H9 (cell line): ENCODE results near the gene GIT1. TPM values are rescaled to one million over a fixed set of nuclear protein-coding genes. Genes with fewer than 3 reads are reported as not detected.

Experiments
- DNase-seq: peaks from one replicate; pipeline ENCODE4 v3.0.0-alpha.2; 2017
- H2AFZ ChIP-seq: one replicate; pipeline ENCODE4 v1.6.1; 2013; ENCODE audit warnings: mild to moderate bottlenecking, low read length, control low read depth, moderate library complexity
- H2AK5ac ChIP-seq: 2 replicates; pipeline ENCODE4 v1.6.1; 2013; ENCODE audit warnings: low read length, control low read depth, mixed read lengths; ENCODE audit not compliant: insufficient read length
- H2BK120ac ChIP-seq: one replicate; pipeline ENCODE4 v1.6.1; 2013; ENCODE audit warnings: low read depth, mild to moderate bottlenecking, low read length, control low read depth, inconsistent platforms; ENCODE audit not compliant: poor library complexity, severe bottlenecking
- H2BK12ac ChIP-seq: 2 replicates; pipeline ENCODE4 v1.6.1; 2013; ENCODE audit warnings: low read length, control low read depth, mixed read lengths, low read depth; ENCODE audit not compliant: insufficient read length
- H2BK15ac ChIP-seq: 2 replicates; pipeline ENCODE4 v1.6.1; 2013; ENCODE audit warnings: low read depth, low read length, control low read depth
- H2BK20ac ChIP-seq: one replicate; pipeline ENCODE4 v1.6.1; 2013; ENCODE audit warnings: low read depth, mild to moderate bottlenecking, low read length, control low read depth, inconsistent platforms; ENCODE audit not compliant: poor library complexity, severe bottlenecking
- H2BK5ac ChIP-seq: 2 replicates; pipeline ENCODE4 v1.6.1; 2013; ENCODE audit warnings: low read length, control low read depth, mixed read lengths; ENCODE audit not compliant: insufficient read length
- H3K14ac ChIP-seq: 2 replicates; pipeline ENCODE4 v1.6.1; 2013; ENCODE audit warnings: low read length, control low read depth; ENCODE audit not compliant: insufficient read depth
- H3K18ac ChIP-seq: 2 replicates; pipeline ENCODE4 v1.6.1; 2013; ENCODE audit warnings: low read depth, mild to moderate bottlenecking, mixed read lengths, low read length, control low read depth; ENCODE audit not compliant: insufficient read length
- H3K23ac ChIP-seq: 2 replicates; pipeline ENCODE4 v1.6.1; 2013; ENCODE audit warnings: low read length, control low read depth, mixed read lengths, low read depth; ENCODE audit not compliant: insufficient read length
- H3K23me2 ChIP-seq: 2 replicates; pipeline ENCODE4 v1.6.1; 2013; ENCODE audit warnings: low read depth, mild to moderate bottlenecking, mixed read lengths, low read length, control low read depth; ENCODE audit not compliant: insufficient read length, poor library complexity, severe bottlenecking
- H3K27ac ChIP-seq: 2 replicates; pipeline ENCODE4 v1.5.1; 2013; ENCODE audit warnings: low read length, control low read depth, mixed read lengths, low read depth; ENCODE audit not compliant: insufficient read length
- H3K27me3 ChIP-seq: 2 replicates; pipeline ENCODE4 v1.6.1; 2013; ENCODE audit warnings: low read length, control low read depth, inconsistent platforms; ENCODE audit not compliant: insufficient read depth
- H3K4ac ChIP-seq: 2 replicates; pipeline ENCODE4 v1.6.1; 2013; ENCODE audit warnings: low read depth, mild to moderate bottlenecking, control low read depth, inconsistent platforms, low read length, moderate library complexity
- H3K4me1 ChIP-seq: 2 replicates; pipeline ENCODE4 v1.6.1; 2013; ENCODE audit warnings: low read length, control low read depth, inconsistent platforms; ENCODE audit not compliant: insufficient read depth
- H3K4me2 ChIP-seq: 2 replicates; pipeline ENCODE4 v1.6.1; 2013; ENCODE audit warnings: low read length, control low read depth, mixed read lengths; ENCODE audit not compliant: insufficient read length, insufficient read depth
- H3K56ac ChIP-seq: 2 replicates; pipeline ENCODE4 v1.6.1; 2013; ENCODE audit warnings: low read depth, mild to moderate bottlenecking, mixed read lengths, low read length, control low read depth; ENCODE audit not compliant: insufficient read length
- H3K79me1 ChIP-seq: 2 replicates; pipeline ENCODE4 v1.6.1; 2013; ENCODE audit warnings: low read depth, mild to moderate bottlenecking, moderate library complexity, low read length, control low read depth, inconsistent platforms; ENCODE audit not compliant: insufficient read depth, poor library complexity, severe bottlenecking
- H3K79me2 ChIP-seq: 2 replicates; pipeline ENCODE4 v1.6.1; 2013; ENCODE audit warnings: low read length, control low read depth, inconsistent platforms; ENCODE audit not compliant: insufficient read depth
- H3K9ac ChIP-seq: 2 replicates; pipeline ENCODE4 v1.6.1; 2013; ENCODE audit warnings: low read length, control low read depth, mixed read lengths; ENCODE audit not compliant: insufficient read length; ENCODE audit errors: extremely low read depth
- H3K9me3 ChIP-seq: one replicate; pipeline ENCODE4 v1.6.1; 2013; ENCODE audit warnings: low read depth, low read length, inconsistent platforms; ENCODE audit not compliant: control insufficient read depth
- H3T11ph ChIP-seq: one replicate; pipeline ENCODE4 v1.6.1; 2013; ENCODE audit warnings: mild to moderate bottlenecking, low read length, control low read depth, inconsistent platforms
- H4K20me1 ChIP-seq: one replicate; pipeline ENCODE4 v1.6.1; 2013; ENCODE audit not compliant: control insufficient read depth, insufficient read length, insufficient read depth
- H4K5ac ChIP-seq: 2 replicates; pipeline ENCODE4 v1.6.1; 2013; ENCODE audit warnings: low read depth, mild to moderate bottlenecking, mixed read lengths, low read length, control low read depth; ENCODE audit not compliant: insufficient read length
- H4K8ac ChIP-seq: replicated peaks from 2 replicates; pipeline ENCODE4 v1.6.1; 2013; ENCODE audit warnings: low read length, control low read depth, mixed read lengths, low read depth; ENCODE audit not compliant: insufficient read length
- H4K91ac ChIP-seq: 2 replicates; pipeline ENCODE4 v1.6.1; 2013; ENCODE audit warnings: low read depth, mild to moderate bottlenecking, moderate library complexity, mixed read lengths, low read length, control low read depth; ENCODE audit not compliant: insufficient read length
- H3K27ac Mint-ChIP-seq, 3 experiments: 2 replicates in 2 of 3; 3 replicates in 1 of 3; pipeline ENCODE4 v1.8.0; 2020 to 2021; ENCODE audit warnings: mixed read lengths in 3 of 3, mild to moderate bottlenecking in 1 of 3, moderate library complexity in 1 of 3
- H3K27me3 Mint-ChIP-seq: 2 replicates; pipeline ENCODE4 v1.8.0; 2021; ENCODE audit warnings: low read depth, mild to moderate bottlenecking, moderate library complexity, mixed read lengths
- H3K36me3 Mint-ChIP-seq, 3 experiments: 2 replicates in 2 of 3; 3 replicates in 1 of 3; pipeline ENCODE4 v1.8.0; 2020 to 2021; ENCODE audit warnings: low read depth in 3 of 3, mixed read lengths in 3 of 3; ENCODE audit not compliant: insufficient read depth in 1 of 3
- H3K4me1 Mint-ChIP-seq, 2 experiments: 2 replicates each; pipeline ENCODE4 v1.8.0; 2020; ENCODE audit warnings: mixed read lengths in 2 of 2
- H3K4me3 Mint-ChIP-seq, 2 experiments: 2 replicates in 1 of 2; 3 replicates in 1 of 2; pipeline ENCODE4 v1.8.0; 2020 to 2021; ENCODE audit warnings: mild to moderate bottlenecking in 2 of 2, mixed read lengths in 2 of 2, moderate library complexity in 1 of 2
- H3K9me3 Mint-ChIP-seq, 2 experiments: 2 replicates in 1 of 2; 3 replicates in 1 of 2; pipeline ENCODE4 v1.8.0; 2020; ENCODE audit warnings: mild to moderate bottlenecking in 2 of 2, mixed read lengths in 2 of 2, moderate library complexity in 1 of 2
- CTCF ChIP-seq: fragments of 200-600 bp; sonication (generic); conservative IDR thresholded peaks from 3 replicates; pipeline ENCODE4 v1.8.0; 2021; ENCODE audit warnings: antibody characterized with exemption, mild to moderate bottlenecking
- WGBS: extraction: QIAGEN DNeasy Blood & Tissue Kit; methylation state at CpG from one replicate; pipeline ENCODE4 v1.1.7; 2013; ENCODE audit warnings: missing lambda C conversion rate, low lambda C conversion rate, mixed read lengths; ENCODE audit not compliant: insufficient read length; ENCODE audit errors: extremely low coverage; 5-methylcytosine and 5-hydroxymethylcytosine counted together
- total RNA-seq: library from RNA; stranded (reverse); gene quantifications from 2 replicates; pipeline ENCODE4 v1.2.1, GENCODE V29; 2021

GIT1 gene
- total RNA-seq, 1 experiment from 2014 or later = 47.4 TPM

GRCh38 chr17:29584452-29585079 is 4.9 kb downstream of the GIT1 start:
- Mint-ChIP-seq H3K27ac (peak overlapping the region; percentile 55 to 91 (median 77); a peak in 3 of 7 replicates), H3K27me3 (no peaks in the 10 kb centered on the region), H3K36me3 (peaks cover 19 to 36% (median 30%) of the 10 kb centered on the region in 3 experiments), H3K4me1 (peaks cover 28 to 43% of the 10 kb centered on the region in 2 experiments), H3K9me3 (no peaks in the 10 kb centered on the region), H3K4me3 (peak overlapping the region in 1 of 2 experiments; percentile 38; a peak in 1 of 5 replicates)
- H2BK15ac ChIP-seq = no peak overlapping the region
- H4K91ac ChIP-seq = no peak overlapping the region
- no peaks in the 10 kb centered on the region for H4K20me1 ChIP-seq
- no peak for DNase-seq
- no peak overlapping the region for H3K23ac ChIP-seq
- no peak overlapping the region for H2BK12ac ChIP-seq
- no peak overlapping the region for H2BK5ac ChIP-seq
- no peak for TF ChIP-seq CTCF
- H3K27ac ChIP-seq = no peak overlapping the region
- H2AFZ ChIP-seq = no peak overlapping the region
- H4K8ac ChIP-seq = no peak overlapping the region
- no peak overlapping the region for H3K14ac ChIP-seq
- no peak overlapping the region for H3K56ac ChIP-seq
- no peak overlapping the region for H3K4ac ChIP-seq
- no peak overlapping the region for H2AK5ac ChIP-seq
- no peaks in the 10 kb centered on the region for H3K27me3 ChIP-seq
- H3T11ph ChIP-seq = no peak overlapping the region
- no peak overlapping the region for H3K18ac ChIP-seq
- no peak overlapping the region for H3K4me2 ChIP-seq
- no peak overlapping the region for H2BK120ac ChIP-seq
- H3K79me2 ChIP-seq = peaks cover 23% of the 10 kb centered on the region; the same call in 1 of the 2 replicates
- H3K79me1 ChIP-seq = peaks cover 4% of the 10 kb centered on the region
- WGBS = no CpG with 5 or more reads among the region's 12 CpGs
- H3K9me3 ChIP-seq = no peaks in the 10 kb centered on the region
- no peak overlapping the region for H4K5ac ChIP-seq
- H3K9ac ChIP-seq = no peak overlapping the region
- peaks cover 10% of the 10 kb centered on the region for H3K23me2 ChIP-seq
- H2BK20ac ChIP-seq = no peak overlapping the region
- peaks cover 15% of the 10 kb centered on the region; the same call in 1 of the 2 replicates for H3K4me1 ChIP-seq
